COR-L47 (cell line): ENCODE measurements around the gene ADAMTS1.
"Not testable (repeated sequence)": the region's sequence is repeated elsewhere in the genome, so short reads cannot be mapped to it uniquely, and the experiment has no call there.

Source experiments
- DNase-seq: peaks from one replicate; lab custom pipeline; 2025; lab: John Stamatoyannopoulos, UW

ADAMTS1 gene

DNA sequence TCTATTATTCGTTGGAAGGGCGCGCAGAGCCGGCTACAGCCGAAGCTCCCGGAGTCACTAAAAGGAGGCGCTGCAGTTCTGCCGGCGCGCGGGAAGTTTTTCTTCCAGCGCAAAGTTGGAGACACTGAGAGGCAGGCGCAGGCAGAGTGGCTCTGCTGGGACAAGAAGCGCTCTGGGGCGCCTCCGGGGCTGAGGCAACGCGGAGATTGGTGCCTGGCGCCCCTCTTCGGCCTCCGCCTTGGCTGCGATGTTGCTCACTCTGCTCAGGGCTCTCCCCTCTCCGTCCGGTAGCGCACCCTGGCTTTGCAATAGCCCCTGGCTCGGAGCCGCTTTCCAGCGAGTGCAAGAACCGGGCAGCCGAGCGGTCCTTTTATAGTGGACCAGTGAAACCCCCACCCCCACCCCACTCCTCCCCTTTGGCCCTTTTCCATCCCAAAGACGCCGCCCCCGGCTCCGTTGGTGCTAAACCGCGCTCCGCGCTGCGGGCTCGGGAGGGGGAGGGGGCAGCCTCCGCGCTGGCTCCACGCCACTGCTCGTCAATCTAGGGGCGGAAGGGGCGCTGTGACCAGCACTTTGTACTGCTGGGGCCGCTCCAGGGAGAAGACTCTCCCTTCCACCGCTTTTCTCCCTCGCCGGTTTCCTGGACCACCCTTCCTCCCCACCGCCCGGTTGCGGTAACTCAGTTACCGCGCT, at the start of gene ADAMTS1:
ADAMTS1 (minus strand) TSS at position 344 of the 693 bp plus-strand sequence. CDS start 455 bp downstream, outside the sequence.
- DNase-seq = peak; percentile 88

- no peak for DNase-seq
Observed at GRCh38 chr21:26892151-26892550, 46.9 kb upstream of the ADAMTS1 start.

GRCh38 chr21:26888931-26889330, 43.7 kb upstream of the ADAMTS1 start:
- DNase-seq = no peak

- no peak for DNase-seq
Observed at GRCh38 chr21:26888256-26888655, 43.0 kb upstream of the ADAMTS1 start.

GRCh38 chr21:26887251-26887650, 42.0 kb upstream of the ADAMTS1 start:
- DNase-seq = no peak

DNA sequence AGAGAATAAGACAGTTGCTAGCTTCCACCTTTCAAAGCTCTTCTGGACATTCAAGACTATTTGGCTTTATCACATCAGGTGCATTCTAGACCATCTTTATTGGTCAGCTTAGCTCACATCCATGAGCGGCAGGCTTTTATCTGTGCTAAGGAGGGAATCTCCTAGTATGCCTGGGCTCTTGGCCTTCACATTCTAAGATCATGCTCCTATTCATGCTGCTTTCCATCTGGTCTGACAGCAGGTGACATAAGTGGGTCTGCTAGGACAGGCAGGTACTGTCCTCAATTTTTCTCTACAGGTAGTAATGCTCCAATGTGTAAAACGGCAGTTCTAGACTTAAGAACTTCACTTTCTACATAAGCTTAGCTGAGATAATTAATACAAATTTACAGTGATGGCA, 39.2 kb upstream of the ADAMTS1 start:
- DNase-seq = no peak

- no peak for DNase-seq
Observed at GRCh38 chr21:26883768-26884167, 38.6 kb upstream of the ADAMTS1 start.

GRCh38 chr21:26881504-26882228, 36.5 kb upstream of the ADAMTS1 start:
- DNase-seq = peak; percentile 25

- DNase-seq = no peak
Observed at GRCh38 chr21:26877018-26877417, 31.8 kb upstream of the ADAMTS1 start.

GRCh38 chr21:26874347-26874746, 29.1 kb upstream of the ADAMTS1 start:
- DNase-seq = no peak

DNA sequence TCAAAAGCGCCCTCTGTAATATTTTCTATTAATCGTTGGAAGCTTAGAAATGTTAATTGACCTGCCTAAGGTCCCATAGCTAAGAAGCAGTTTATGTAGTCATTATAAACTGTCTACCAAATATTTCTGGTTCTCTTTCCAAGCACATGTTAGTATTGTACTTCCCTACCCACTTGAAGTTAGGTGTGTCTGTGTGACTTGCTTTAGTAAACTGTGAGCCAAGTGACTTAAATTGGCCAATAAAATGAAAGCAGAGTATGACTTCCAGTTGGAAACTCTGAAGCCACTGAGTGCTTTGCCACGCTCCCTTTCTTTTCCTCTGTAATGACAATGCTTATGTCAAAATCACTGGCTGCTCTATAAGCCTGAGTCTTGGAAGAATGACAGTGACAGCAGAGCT, 20.6 kb upstream of the ADAMTS1 start:
- no peak for DNase-seq

- DNase-seq = not testable (repeated sequence)
Observed at GRCh38 chr21:26856871-26857350, 11.7 kb upstream of the ADAMTS1 start.

- DNase-seq = not testable (repeated sequence)
Observed at GRCh38 chr21:26854695-26855094, 9.5 kb upstream of the ADAMTS1 start.

GRCh38 chr21:26852423-26852822, 7.2 kb upstream of the ADAMTS1 start:
- no peak for DNase-seq

DNA sequence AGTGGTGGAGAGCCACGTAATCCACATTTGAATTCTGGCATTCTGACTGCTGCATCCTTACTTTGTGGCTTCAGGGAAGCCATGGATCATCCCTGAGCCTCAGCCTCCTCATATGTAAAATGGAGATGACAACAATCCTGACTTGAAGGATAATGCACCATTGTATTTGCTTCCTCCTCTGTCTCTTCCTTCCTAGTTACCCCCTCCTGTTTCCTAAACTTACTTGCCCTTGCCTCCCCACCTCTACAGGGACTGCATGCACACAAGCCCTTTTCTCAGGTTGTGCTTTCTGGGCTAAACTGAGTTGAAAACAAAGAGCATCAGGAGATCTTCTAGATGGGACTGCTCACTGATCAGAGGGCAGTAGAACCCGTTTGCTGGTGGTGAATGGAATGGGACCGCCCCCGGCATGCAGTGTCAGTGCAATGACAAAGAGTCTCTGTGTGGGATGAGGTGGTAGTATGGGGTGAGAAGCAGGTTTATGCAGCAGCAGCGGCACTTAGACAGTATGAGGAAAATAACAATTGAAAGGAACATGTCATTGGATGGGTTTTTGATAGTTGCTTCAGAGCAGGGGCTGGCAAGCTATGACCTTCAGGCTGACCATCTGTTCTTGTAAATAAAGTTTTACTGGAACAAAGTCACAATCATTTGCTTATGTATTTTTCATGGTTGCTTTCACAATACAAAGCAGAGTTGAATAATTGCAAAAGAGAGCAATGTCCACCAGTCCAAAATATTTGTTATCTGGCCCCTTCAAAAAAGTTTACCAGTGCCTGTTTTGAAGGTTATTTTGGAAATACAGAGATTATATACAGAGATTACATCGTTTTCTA, 6.1 kb upstream of the ADAMTS1 start:
- no peak for DNase-seq

- DNase-seq = peak; percentile 47
Observed at GRCh38 chr21:26850116-26850643, 5.0 kb upstream of the ADAMTS1 start.

GRCh38 chr21:26849428-26850115, 4.4 kb upstream of the ADAMTS1 start:
- DNase-seq = peak; percentile 54

- no peak for DNase-seq
Observed at GRCh38 chr21:26847921-26848320, 2.7 kb upstream of the ADAMTS1 start.

DNA sequence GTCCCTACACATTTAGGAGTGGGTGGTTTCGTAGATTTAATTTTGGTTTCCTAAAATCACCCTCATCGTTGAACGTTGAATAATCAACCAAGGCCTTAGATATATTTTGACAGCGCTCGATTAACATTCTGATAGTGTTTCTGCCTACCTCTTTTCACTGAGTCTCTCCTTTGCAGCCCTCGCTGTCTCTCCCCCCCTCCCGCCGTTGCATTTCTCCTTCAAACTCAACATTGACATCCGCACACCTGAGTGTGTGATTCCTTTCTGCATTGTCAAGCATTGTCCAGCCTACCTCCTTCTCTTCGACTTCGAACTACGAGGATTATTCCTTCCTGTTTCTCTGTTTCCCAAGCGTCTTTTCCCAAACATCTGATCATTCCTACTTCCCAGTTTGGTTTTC, 1.8 kb upstream of the ADAMTS1 start:
- no peak for DNase-seq

GRCh38 chr21:26846036-26846931, 1.1 kb upstream of the ADAMTS1 start:
- DNase-seq = peak; percentile 66

- DNase-seq = no peak
Observed at GRCh38 chr21:26845759-26846035, 488 bp upstream of the ADAMTS1 start.
